GM18520 (cell line): Measurements from ENCODE around the gene IGSF21.

Experiments
- ATAC-seq: cut with Tn5 transposase; IDR thresholded peaks from one replicate; pipeline ENCODE4 v1.9.1; 2021; ENCODE audit not compliant: unreplicated experiment

IGSF21 gene

GRCh38 chr1:18094096-18094495 lies 13.5 kb upstream of the IGSF21 start:
- no peak for ATAC-seq

GRCh38 chr1:18097206-18097605 lies 10.4 kb upstream of the IGSF21 start:
- ATAC-seq = no peak

- no peak for ATAC-seq
Observed at GRCh38 chr1:18099026-18099425, 8.6 kb upstream of the IGSF21 start.

- ATAC-seq = no peak
Observed at GRCh38 chr1:18100060-18100459, 7.5 kb upstream of the IGSF21 start.

- no peak for ATAC-seq
Observed at GRCh38 chr1:18100491-18101063, 7.0 kb upstream of the IGSF21 start.

GRCh38 chr1:18101508-18101907 lies 6.1 kb upstream of the IGSF21 start:
- ATAC-seq = no peak

- no peak for ATAC-seq
Observed at GRCh38 chr1:18103788-18104421, 3.7 kb upstream of the IGSF21 start.

GRCh38 chr1:18104546-18105100 lies 3.0 kb upstream of the IGSF21 start:
- ATAC-seq = no peak

GRCh38 chr1:18105196-18105595 lies 2.4 kb upstream of the IGSF21 start:
- no peak for ATAC-seq

GRCh38 chr1:18108299-18109057 lies 880 bp downstream of the IGSF21 start:
- ATAC-seq = no peak

- ATAC-seq = no peak
Observed at GRCh38 chr1:18109058-18109755, 1.6 kb downstream of the IGSF21 start.

- ATAC-seq = no peak
Observed at GRCh38 chr1:18109756-18110597, 2.4 kb downstream of the IGSF21 start.

- no peak for ATAC-seq
Observed at GRCh38 chr1:18110598-18110939, 3.0 kb downstream of the IGSF21 start.

GRCh38 chr1:18110968-18111367 lies 3.4 kb downstream of the IGSF21 start:
- no peak for ATAC-seq

GRCh38 chr1:18111605-18112297 lies 4.2 kb downstream of the IGSF21 start:
- no peak for ATAC-seq

- ATAC-seq = no peak
Observed at GRCh38 chr1:18112611-18113010, 5.0 kb downstream of the IGSF21 start.

GRCh38 chr1:18114726-18115410 lies 7.3 kb downstream of the IGSF21 start:
- no peak for ATAC-seq

GRCh38 chr1:18116777-18117176 lies 9.2 kb downstream of the IGSF21 start:
- no peak for ATAC-seq

- ATAC-seq = no peak
Observed at GRCh38 chr1:18118078-18118477, 10.5 kb downstream of the IGSF21 start.
